H54 (cell line): ENCODE measurements around the gene ELP6.

Source experiments
- DNase-seq: peaks from one replicate; pipeline ENCODE4 v3.0.0; 2011; ENCODE audit warnings: low spot score, mixed read lengths; ENCODE audit not compliant: insufficient read length
- FAIRE-seq: peaks from 3 replicates; lab custom pipeline; 2011; peaks lifted over from hg19 to GRCh38; lab: Jason Lieb, UNC
- POLR2A ChIP-seq: IDR thresholded peaks from 2 replicates; pipeline ENCODE4 v1.6.1; 2011; ENCODE audit warnings: low read depth, mild to moderate bottlenecking, low read length

Gene ELP6, protein sequence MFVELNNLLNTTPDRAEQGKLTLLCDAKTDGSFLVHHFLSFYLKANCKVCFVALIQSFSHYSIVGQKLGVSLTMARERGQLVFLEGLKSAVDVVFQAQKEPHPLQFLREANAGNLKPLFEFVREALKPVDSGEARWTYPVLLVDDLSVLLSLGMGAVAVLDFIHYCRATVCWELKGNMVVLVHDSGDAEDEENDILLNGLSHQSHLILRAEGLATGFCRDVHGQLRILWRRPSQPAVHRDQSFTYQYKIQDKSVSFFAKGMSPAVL

DNA sequence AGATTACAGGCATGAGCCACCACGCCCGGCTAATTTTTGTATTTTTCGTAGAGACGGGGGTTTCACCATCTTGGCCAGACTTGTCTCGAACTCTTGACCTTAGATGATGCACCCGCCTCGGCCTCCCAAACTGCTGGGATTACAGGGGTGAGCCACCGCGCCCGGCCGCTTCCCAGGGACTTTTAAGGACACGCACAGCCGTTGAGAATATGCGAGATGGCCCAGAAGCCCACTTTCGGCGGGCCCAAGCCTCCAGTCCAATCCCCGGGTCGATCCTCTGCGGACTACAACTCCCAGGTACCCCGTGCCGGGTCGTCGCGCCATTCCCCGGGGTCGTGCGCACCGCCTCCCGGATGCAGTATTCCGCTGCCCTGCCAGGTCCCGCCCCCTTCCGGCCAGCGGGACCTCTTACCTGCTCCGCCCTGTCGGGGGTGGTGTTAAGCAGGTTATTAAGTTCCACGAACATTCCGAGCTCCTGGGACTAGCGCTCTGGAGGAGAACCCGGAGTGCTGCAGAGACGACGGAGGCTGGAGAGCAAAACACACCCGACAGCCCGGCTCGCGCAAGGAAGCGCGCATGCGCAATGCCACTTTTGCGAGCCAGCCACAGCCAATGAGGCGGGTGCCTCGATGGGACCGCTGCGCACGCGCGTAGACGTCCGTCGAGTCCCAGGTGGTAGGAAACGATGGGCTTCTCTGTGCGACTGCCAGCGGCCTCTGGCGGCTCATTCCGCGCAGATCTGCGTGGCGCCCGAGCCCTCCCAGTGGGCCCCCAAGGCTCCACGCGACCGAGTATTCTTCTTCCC, at the start of gene ELP6:
ELP6 (minus strand) TSS at position 588 of the 805 bp plus-strand sequence; CDS start at position 466, 122 bp downstream.
- DNase-seq: peak; percentile 96
- peak; percentile 90 for TF ChIP-seq POLR2A
- FAIRE-seq: peak; percentile 20

DNA sequence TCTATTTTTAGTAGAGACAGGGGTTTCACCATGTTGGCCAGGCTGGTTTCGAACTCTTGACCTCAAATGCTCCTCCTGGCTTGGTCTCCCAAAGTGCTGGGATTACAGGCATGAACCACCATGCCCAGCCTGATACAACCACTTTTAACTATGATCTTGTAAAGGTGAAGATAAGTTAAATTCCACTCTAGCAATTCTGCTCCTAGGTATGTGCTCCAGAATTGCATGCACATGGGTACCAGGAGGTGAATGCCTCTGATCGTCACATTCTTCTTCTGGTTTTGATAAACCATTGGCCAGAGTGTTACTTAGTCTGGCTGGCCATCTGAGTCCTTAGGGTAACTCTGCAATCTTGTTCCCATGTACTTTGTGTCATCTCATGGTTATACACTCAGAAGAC, 42.8 kb upstream of the ELP6 start:
- TF ChIP-seq POLR2A: no peak
- no peak for DNase-seq
- FAIRE-seq: no peak

DNA sequence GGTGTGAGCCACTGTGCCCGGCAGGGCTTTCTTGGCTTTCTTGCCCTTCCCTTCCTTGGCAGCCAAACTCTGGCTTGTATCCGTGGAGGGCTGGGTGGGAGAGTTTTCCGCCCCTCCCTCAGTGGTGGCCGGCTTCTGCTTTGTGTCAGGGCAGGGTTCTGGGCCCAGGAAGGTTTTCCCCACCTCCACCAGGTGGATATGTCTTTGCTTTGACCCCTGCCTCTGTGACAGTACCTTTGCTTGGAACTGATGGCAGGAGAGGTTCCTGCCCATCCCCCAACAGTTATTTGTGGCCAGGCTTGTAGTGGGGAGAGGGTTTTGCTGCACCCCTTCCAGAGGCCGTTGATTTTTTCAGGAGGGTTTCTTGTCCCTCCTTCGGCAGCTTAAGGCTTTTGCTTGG, 40.8 kb upstream of the ELP6 start:
- FAIRE-seq (no peak), DNase-seq (no peak)
- no peak for TF ChIP-seq POLR2A

DNA sequence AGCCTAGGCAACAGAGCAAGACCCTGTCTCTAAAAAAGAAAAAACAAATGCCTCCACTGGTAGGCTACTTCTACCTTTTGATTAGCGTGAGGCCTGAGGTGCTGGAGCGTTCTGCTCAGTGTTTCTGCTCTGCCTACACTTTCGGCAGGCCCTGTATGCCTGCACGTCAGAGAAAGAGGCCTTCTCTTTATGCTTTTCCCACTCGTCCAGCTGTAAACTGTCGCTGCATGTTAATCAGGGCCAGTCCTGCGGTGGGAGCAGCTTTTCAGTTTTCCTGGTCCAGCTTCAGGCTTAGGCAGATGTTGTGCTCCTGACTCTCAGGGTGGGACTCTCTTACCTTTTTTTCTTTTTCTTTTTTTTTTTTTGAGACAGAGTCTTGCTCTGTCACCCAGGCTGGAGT, 39.9 kb upstream of the ELP6 start:
- no peak for TF ChIP-seq POLR2A
- DNase-seq: no peak
- no peak for FAIRE-seq

DNA sequence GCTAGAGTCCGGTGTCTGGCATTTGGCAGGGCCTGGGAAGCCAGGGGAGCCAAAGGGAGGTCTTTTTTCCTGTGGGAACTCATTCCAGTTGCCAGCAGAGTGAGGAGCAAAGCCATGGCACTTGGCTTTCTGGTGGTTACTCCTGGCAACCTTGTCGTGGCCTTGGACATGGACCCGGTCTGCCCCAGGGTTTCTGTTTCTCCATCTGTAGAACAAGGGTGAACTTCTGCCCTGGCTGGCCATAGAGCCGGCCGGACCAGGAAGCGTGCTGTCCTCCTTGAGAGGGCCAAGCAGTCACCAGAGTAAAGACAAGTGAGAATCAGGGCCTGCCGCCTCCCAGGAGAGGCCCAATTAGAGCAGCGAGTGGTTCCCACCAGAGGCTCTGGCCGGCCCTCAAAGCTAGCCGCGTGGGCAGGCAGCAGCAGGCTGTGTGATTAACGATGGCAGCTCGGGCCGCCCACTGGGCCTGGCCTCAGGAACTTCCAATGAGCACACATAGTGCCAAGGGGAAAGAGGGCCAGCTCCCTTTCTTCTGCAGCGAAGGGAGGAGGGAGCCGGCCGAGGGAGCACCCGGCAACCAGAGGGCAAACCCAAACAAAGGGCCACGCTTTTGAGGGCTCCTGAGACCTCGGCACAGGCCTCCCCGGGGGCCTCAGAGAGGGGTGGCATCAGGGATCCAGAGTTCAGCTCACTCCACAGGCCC, 29.1 kb upstream of the ELP6 start:
- no peak for DNase-seq
- no peak for FAIRE-seq
- no peak for TF ChIP-seq POLR2A

DNA sequence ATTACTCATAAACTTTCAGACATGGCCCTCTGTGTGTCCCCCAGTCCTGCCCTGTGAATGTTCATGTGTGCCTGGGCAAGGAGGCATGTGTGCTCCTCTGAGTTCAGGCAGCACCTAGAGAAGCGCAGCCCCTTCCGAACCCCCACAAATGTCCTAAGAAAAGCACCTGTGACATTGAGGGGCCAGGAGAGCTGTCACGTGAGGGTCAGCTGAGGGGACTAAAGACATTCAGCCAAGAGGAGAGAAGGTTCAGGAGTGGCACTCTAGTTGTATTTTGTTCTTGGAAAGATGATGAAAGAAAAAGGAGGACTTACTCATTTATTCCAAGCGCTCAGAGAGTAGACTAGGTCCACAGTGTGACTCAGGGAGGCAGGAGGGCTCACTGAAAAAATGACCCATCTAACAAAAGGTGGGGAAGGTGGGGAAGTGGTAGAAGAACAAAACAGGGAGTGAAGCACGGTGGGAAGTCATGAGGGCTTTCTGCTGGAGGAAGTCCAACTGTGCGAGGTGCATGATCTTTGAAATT, 28.1 kb upstream of the ELP6 start:
- no peak for TF ChIP-seq POLR2A
- no peak for FAIRE-seq
- DNase-seq: no peak

DNA sequence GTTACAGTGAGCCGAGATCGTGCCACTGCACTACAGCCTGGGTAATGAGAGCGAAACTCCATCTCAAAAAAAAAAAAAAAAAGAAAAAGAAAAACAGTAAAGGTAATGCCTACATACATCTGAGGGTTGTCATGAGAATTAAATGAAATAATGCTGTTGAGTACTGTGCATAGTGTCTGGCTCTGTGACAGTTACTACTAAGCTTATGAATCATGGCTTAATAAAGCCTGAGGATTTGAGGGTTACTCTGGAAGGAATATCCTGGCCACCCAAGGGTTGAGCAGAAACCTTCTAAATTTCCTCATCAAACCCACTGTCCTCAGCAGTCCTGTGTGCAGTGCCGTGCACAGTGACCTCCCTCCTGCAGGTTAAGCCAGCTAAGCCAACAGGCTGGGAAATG, 26.8 kb upstream of the ELP6 start:
- no peak for FAIRE-seq
- no peak for DNase-seq
- no peak for TF ChIP-seq POLR2A

DNA sequence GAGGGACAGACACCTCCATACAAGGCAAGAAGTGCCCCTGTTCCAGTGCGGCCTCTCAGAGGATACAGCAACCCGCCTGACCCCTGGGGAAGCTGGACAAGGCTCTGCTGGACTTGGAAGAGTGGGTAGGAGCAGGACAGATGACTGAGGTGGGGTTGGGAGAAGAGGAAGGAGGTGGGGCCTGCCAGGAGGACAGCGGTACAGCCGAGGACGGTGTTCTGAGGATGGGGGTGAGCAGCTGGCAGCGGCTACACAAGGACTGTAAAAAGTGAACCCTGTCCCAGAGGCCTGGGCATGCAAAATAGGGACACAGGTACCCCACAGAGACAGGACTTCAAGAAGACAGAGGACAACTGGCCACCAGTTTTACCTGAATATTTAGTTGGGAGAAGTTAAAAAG, 23.5 kb upstream of the ELP6 start:
- no peak for FAIRE-seq
- TF ChIP-seq POLR2A: no peak
- no peak for DNase-seq

DNA sequence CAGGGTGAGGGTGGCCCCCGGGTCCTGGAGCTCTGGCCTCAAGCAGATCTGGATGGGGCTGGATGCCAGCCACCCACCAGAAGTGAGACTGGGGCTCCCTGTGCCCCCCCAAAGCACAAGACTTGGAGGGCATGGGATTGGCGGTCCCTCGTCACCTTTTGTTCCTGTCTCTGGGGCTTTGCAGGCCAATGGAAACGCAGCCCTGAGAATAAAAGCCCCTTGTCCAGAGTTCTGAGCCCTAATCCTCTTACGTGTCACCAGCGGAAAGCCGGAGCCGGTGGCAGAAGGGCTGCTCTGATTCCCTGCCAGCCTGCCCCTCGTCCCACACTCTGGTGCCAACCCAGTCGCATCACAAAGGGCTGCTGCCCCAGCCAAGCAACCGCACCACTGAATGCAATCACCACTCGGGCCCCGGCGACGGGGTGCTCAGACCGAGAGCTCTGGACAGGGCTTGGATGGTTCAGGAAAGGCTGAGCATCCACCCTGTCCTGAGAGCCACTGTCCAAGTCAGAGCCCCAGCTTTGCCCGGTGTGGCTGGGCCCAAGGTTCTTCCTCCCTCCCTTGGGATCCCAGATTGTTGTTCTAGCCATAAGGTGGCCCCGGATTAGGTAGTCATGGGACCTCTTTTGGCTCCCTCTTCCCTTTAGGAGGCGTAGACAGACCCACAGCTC, 22.8 kb upstream of the ELP6 start:
- no peak for DNase-seq
- TF ChIP-seq POLR2A: no peak
- no peak for FAIRE-seq

DNA sequence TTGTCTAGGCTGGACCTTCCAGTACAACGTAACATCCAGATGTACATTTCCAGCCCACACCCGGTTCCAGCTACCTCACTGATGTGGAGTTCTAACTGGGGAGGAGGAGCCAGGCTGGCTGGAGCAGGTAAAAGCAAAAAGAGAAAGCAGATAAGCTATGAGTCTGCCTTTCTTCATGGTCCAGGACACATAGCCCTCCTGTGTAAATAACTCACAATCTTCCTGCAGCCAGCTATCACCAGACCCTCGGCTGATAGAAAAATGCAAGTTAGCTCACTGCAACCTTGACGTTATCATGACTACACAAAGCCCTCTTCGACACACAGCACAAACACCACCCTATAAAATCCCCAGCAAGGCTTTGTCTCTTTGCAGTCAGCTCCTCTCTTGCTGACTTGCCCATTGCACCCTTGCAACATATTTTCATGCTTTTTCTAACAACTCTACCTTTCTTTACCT, 20.5 kb upstream of the ELP6 start:
- no peak for DNase-seq

DNA sequence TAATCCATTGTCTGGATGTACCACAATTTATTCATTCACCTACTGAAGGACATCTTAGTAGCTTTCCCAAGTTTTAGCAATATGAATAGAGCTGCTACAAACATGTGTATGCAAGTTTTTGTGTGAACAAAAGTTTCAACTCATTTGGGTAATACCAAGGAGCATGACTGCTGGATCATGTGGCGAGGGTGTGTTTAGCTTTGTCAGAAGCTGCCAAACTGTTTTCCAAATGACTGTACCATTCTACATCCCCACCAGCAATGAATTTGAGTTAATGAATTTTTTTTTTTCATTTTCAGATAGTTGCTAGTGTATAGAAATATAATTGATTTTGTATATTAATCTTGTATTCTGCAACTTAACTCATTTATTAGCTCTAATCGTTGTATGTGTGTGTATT, 20.0 kb upstream of the ELP6 start:
- FAIRE-seq (no peak), DNase-seq (no peak)
- no peak for TF ChIP-seq POLR2A

More for the DNA sequence above, 20.5 kb upstream of the ELP6 start:
- no peak for TF ChIP-seq POLR2A
- FAIRE-seq: no peak

DNA sequence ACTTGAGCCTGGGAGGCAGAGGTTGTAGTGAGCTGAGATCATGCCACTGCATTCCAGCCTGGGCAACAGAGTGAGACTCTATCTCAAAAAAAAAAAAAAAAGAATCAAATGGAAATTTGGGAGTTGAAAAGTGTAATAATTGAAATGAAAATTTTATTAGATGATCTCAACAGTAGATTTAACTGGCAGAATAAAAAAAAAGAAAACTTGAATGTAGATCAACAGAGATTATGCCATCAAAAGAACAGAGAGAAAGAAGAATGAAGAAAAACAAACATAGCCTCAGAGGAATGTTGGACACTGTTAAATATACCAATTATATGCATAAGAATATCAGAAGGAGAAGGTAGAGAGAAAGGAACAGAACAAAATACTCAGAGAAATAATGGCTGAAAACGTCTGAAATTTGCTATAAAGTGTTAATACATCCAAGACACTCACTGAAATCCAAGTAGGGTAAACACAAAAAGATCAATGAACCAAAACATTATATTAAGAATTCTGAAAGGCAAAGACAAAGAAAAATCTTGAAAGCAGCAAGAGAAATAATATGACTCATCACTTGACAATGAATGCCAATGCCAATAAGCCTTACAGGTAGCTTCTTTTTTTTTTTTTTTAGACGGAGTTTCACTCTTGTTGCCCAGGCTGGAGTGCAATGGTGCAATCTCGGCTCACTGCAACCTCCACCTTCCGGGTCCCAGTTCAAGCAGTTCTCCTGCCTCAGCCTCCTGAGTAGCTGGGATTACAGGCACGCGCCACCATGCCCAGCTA, 14.6 kb upstream of the ELP6 start:
- no peak for DNase-seq
- no peak for FAIRE-seq
- TF ChIP-seq POLR2A: no peak

DNA sequence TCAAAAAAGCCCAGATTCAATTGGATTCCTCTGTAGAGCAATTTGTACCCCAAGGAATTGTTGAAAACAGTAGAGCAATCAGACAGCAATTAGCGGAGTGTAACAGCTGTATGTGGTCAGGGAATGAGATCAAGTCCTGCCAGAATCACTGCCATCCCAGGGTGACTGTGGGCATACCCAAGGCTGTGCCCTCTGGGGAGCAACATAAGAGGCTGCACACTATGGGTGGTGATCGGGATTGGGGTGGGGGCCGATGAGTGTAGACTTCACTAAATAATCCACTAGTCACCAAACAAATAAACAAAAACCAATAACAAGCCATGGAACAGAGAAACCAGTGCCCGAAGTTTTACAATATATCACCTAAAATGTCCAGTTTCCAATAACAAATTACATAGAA, 12.1 kb upstream of the ELP6 start:
- DNase-seq (no peak), FAIRE-seq (no peak)
- TF ChIP-seq POLR2A: no peak
